K562 (cell line): ENCODE measurements around the gene DBP. TPM values are rescaled to one million over a fixed set of nuclear protein-coding genes. Genes with fewer than 3 reads are reported as not detected.
A peak's percentile ranks its signal among the peaks of the same experiment; 100 is the strongest.
"Not testable (repeated sequence)": the region's sequence is repeated elsewhere in the genome, so short reads cannot be mapped to it uniquely, and the experiment has no call there.

Experiments used
- ATAC-seq: fragments of 200-7000 bp; cut with Tn5 transposase; 3 replicates; pipeline ENCODE4 v1.9.1; 2020; ENCODE audit warnings: moderate library complexity
- BruUV-seq: library from RNA; stranded (reverse); fragments of 400-500 nt; replicated peaks from 2 replicates; lab custom pipeline; 2021; lab: Mats Ljungman, UMichigan
- CTCF ChIA-PET: fragments of 300-600 bp; formaldehyde crosslinking; extraction: SDS; loops from one replicate; lab custom pipeline; 2021; ENCODE audit warnings: low intra/inter-chr PET ratio; lab: Yijun Ruan, JAX
- POLR2A ChIA-PET: fragments of 300-600, 350-650 bp; sonication (Branson Sonifier 250); formaldehyde crosslinking; extraction: SDS; loops from one replicate; lab custom pipeline; 2021; ENCODE audit warnings: antibody characterized with exemption, inconsistent platforms; lab: Yijun Ruan, JAX
- DNase-seq, 4 experiments: peaks; one replicate each; pipeline versions ENCODE4 v3.0.0 to v3.0.0-alpha.2; 2011 to 2018; ENCODE audit warnings: low spot score in 3 of 4, mixed read lengths in 3 of 4; ENCODE audit errors: extremely low read depth in 1 of 4
- FAIRE-seq: peaks from 2 replicates; lab custom pipeline; 2011; peaks lifted over from hg19 to GRCh38; lab: Jason Lieb, UNC
- H2AFZ ChIP-seq: 2 replicates; pipeline ENCODE4 v1.6.0; 2011; ENCODE audit warnings: low read depth, low read length, control low read depth, inconsistent platforms
- H3K27ac ChIP-seq: fragments of 200-600 bp; 3 replicates; pipeline ENCODE4 v1.8.0; 2011; ENCODE audit warnings: low read depth, mild to moderate bottlenecking, control low read depth, inconsistent platforms, low read length, moderate library complexity, mixed read lengths; ENCODE audit errors: extremely low read depth
- H3K27me3 ChIP-seq, 2 experiments: fragments of 300-600 bp in 1 of 2; 2 replicates in 1 of 2; 3 replicates in 1 of 2; pipeline versions ENCODE4 v1.6.0 to v1.8.0; 2011; ENCODE audit warnings: inconsistent platforms in 2 of 2, low read length in 2 of 2, mild to moderate bottlenecking in 1 of 2, mixed read lengths in 1 of 2, moderate library complexity in 1 of 2; ENCODE audit not compliant: control insufficient read depth in 2 of 2, insufficient read depth in 2 of 2
- H3K36me3 ChIP-seq: fragments of 300-600 bp; 3 replicates; pipeline ENCODE4 v1.8.0; 2011; ENCODE audit warnings: mild to moderate bottlenecking, low read length, inconsistent platforms; ENCODE audit not compliant: control insufficient read depth, insufficient read depth
- H3K4me1 ChIP-seq, 2 experiments: fragments of 200-600 bp in 1 of 2; replicated peaks in 1 of 2; 2 replicates in 1 of 2; 3 replicates in 1 of 2; pipeline versions ENCODE4 v1.5.1 to v1.8.0; 2011; ENCODE audit warnings: inconsistent platforms in 2 of 2, low read length in 2 of 2, mild to moderate bottlenecking in 1 of 2, mixed read lengths in 1 of 2, moderate library complexity in 1 of 2; ENCODE audit not compliant: control insufficient read depth in 2 of 2, insufficient read depth in 2 of 2
- H3K4me2 ChIP-seq: 2 replicates; pipeline ENCODE4 v1.6.1; 2011; ENCODE audit warnings: low read length, control low read depth, inconsistent platforms, mixed read lengths; ENCODE audit not compliant: insufficient read depth
- H3K4me3 ChIP-seq: fragments of 200-600 bp; sonication (generic), shearing (Covaris generic); 2 replicates; pipeline ENCODE4 v1.5.1; 2016; ENCODE audit warnings: control low read depth, inconsistent platforms
- H3K79me2 ChIP-seq: fragments of 200-600 bp; 3 replicates; pipeline ENCODE4 v1.8.0; 2011; ENCODE audit warnings: low read length, inconsistent platforms; ENCODE audit not compliant: control insufficient read depth, insufficient read depth
- H3K9ac ChIP-seq, 2 experiments: 2 replicates each; pipeline versions ENCODE4 v1.6.0 to v1.6.1; 2011; ENCODE audit warnings: low read depth in 2 of 2, low read length in 2 of 2, control low read depth in 1 of 2, inconsistent platforms in 1 of 2, mild to moderate bottlenecking in 1 of 2, mixed read lengths in 1 of 2; ENCODE audit not compliant: insufficient read depth in 1 of 2
- H3K9me1 ChIP-seq: one replicate; pipeline ENCODE4 v1.6.0; 2011; ENCODE audit warnings: inconsistent platforms, mild to moderate bottlenecking, low read length, moderate library complexity; ENCODE audit not compliant: control insufficient read depth, insufficient read depth
- H3K9me3 ChIP-seq: replicated peaks from 2 replicates; pipeline ENCODE4 v1.5.1; 2011; ENCODE audit warnings: low read depth, low read length, inconsistent platforms; ENCODE audit not compliant: control insufficient read depth, insufficient read depth
- H4K20me1 ChIP-seq: replicated peaks from 2 replicates; pipeline ENCODE4 v1.6.1; 2011; ENCODE audit warnings: low read length, inconsistent platforms, mixed read lengths; ENCODE audit not compliant: control insufficient read depth, insufficient read depth
- MTA3 ChIP-seq: fragments of 450-650 bp; formaldehyde crosslinking; IDR thresholded peaks from 2 replicates; pipeline ENCODE4 v1.6.1; 2017; ENCODE audit warnings: mild to moderate bottlenecking, borderline replicate concordance
- NFIC ChIP-seq: fragments of 450-650 bp; IDR thresholded peaks from 2 replicates; pipeline ENCODE4 v1.6.1; 2017; ENCODE audit warnings: mild to moderate bottlenecking, inconsistent platforms
- NFXL1 ChIP-seq: fragments of 450-650 bp; formaldehyde crosslinking; IDR thresholded peaks from 2 replicates; pipeline ENCODE4 v1.4.0; 2021; ENCODE audit warnings: mild to moderate bottlenecking
- ZNF121 ChIP-seq: sonication (generic); formaldehyde crosslinking; conservative IDR thresholded peaks from 2 replicates; pipeline ENCODE4 v1.8.0; 2022; ENCODE audit warnings: missing genetic modification reagents
- WGBS: fragments of 100-300 bp; shearing (Covaris generic); methylation state at CpG from one replicate; pipeline ENCODE4 v1.1.6; 2016; ENCODE audit warnings: low coverage, mixed read lengths; ENCODE audit not compliant: insufficient coverage; ENCODE audit errors: missing lambda C conversion rate; 5-methylcytosine and 5-hydroxymethylcytosine counted together
- in situ Hi-C: fragments of 300-500 bp; cut with MboI; formaldehyde crosslinking; loops from 4 replicates; pipeline ENCODE4 v1.15.0; 2018; ENCODE audit warnings: inconsistent platforms, mixed read lengths
- intact Hi-C: fragments of 100-400 bp; cut with micrococcal nuclease; formaldehyde crosslinking; loops from 2 replicates; pipeline ENCODE4 v1.14.2; 2022
- polyA plus RNA-seq, 8 experiments: library from polyadenylated mRNA; depleted of rRNA in 4 of 8; stranded (reverse) in 5 of 8; unstranded in 3 of 8; fragments of >200 nt; fragmentation: Nextera tagmentation in 2 of 8; fragmentation: Illumina TruSeq in 1 of 8; extraction: Ambion mirVana in 2 of 8; extraction: Trizol in 1 of 8; gene quantifications; 2 replicates each; pipeline versions ENCODE4 v1.2.1 to v1.2.3, GENCODE V29; 2011 to 2014; ENCODE audit warnings: inconsistent platforms in 1 of 8, missing spikeins in 1 of 8
- total RNA-seq, 7 experiments: library from RNA; depleted of rRNA in 6 of 7; stranded (reverse); fragments of >200 nt in 6 of 7; fragmentation: Illumina TruSeq in 2 of 7; extraction: Trizol in 2 of 7; gene quantifications; 2 replicates each; pipeline versions ENCODE4 v1.2.1 to v1.2.3, GENCODE V29; 2011 to 2021; ENCODE audit warnings: low replicate concordance in 1 of 7

The DBP gene
- total and polyA plus RNA-seq, 9 of the 15 experiments (the other 6 are each of a cell fraction or from before 2014, with no cell fraction given): 0.25 to 5.5 (median 1.8) TPM

GRCh38 chr19:48686637-48687036 lies 49.5 kb upstream of the DBP start:
- BruUV-seq, FAIRE-seq, H3K9me3 ChIP-seq, H3K4me2 ChIP-seq, ATAC-seq, H4K20me1 ChIP-seq, H3K9ac ChIP-seq, CTCF ChIA-PET, H3K79me2 ChIP-seq, H2AFZ ChIP-seq, H3K27ac ChIP-seq, H3K27me3 ChIP-seq, DNase-seq, intact Hi-C loops, H3K4me3 ChIP-seq, in situ Hi-C loops, H3K36me3 ChIP-seq, H3K9me1 ChIP-seq: not testable (repeated sequence)
- POLR2A ChIA-PET: interaction anchor here (0.6 kb wide), 1 partner anchor 34 kb away, joined by 3 read pairs; no protein-coding TSS in a partner anchor
- peak; percentile 67; the same call in 1 of the 2 replicates for TF ChIP-seq ZNF121 (CRISPR knock-in tag)
- H3K4me1 ChIP-seq: peaks cover 4 to 14% of the 10 kb centered on the region in 2 experiments; a peak in 3 of 5 replicates
- 55% methylated on average over 6 of the region's 7 CpGs for WGBS

DNA sequence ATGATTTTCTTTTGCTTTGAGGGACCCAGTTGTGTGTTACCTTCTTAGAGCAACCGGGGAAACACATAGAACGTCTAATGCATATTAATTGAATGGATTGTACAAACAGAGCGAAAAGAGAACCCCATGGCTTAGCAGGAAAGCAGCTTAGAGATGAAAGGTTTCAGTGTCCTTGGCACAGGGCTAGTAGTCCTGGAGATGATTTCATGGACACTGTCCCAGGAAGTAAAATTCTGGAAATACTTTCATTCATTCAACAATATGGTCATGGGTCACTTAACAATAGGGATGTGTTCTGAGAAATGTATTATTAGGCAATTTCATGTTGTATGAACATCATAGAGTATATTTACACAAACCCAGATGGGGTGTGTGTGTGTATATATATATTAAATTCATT lies 48.9 kb upstream of the DBP start:
- 76% methylated on average over 3 of the region's 3 CpGs for WGBS

More for the DNA sequence above, 48.9 kb upstream of the DBP start:
- Histone ChIP-seq H3K4me3 (no peak overlapping the region), H3K4me1 (peaks cover 8 to 20% of the 10 kb centered on the region in 2 experiments; a peak in 4 of 5 replicates), H3K9ac (no peak overlapping the region), H3K36me3 (no peaks in the 10 kb centered on the region), H3K9me1 (no peaks in the 10 kb centered on the region), H2AFZ (no peak overlapping the region), H3K27ac (no peak overlapping the region), H3K79me2 (no peaks in the 10 kb centered on the region), H3K9me3 (no peaks in the 10 kb centered on the region), H4K20me1 (no peaks in the 10 kb centered on the region), H3K4me2 (no peak overlapping the region), H3K27me3 (no peaks in the 10 kb centered on the region)
- ATAC-seq: no peak
- CTCF ChIA-PET: no interaction called here
- no TSS peak for BruUV-seq
- in situ Hi-C loops: no loop called here
- intact Hi-C loops: no loop called here
- FAIRE-seq: no peak
- POLR2A ChIA-PET: interaction anchor here (0.6 kb wide), 1 partner anchor 34 kb away, joined by 3 read pairs; no protein-coding TSS in a partner anchor
- TF ChIP-seq MTA3 (no peak), NFIC (peak; percentile 75), NFXL1 (no peak)
- DNase-seq: no peak
